Right ventricle myocardium inferior (tissue), 1 donor: Measurements from ENCODE around the gene DACH2. TPM values are rescaled to one million over a fixed set of nuclear protein-coding genes. Genes with fewer than 3 reads are reported as not detected.

ENCODE experiments used
- ATAC-seq: fragments of 200-7000 bp; cut with Tn5 transposase; one replicate; pipeline ENCODE4 v1.9.1; 2020; ENCODE audit warnings: mild to moderate bottlenecking, moderate library complexity
- DNase-seq: peaks from one replicate; pipeline ENCODE4 v3.0.0; 2021; ENCODE audit errors: missing footprints
- intact Hi-C: fragments of 100-400 bp; cut with DNase I; formaldehyde crosslinking; loops from one replicate; pipeline ENCODE4 v1.11.0; 2022
- total RNA-seq: library from RNA; stranded (reverse); fragmentation: NEBNext Ultra II Directional; extraction: Animal tissue kit (Norgen Biotek cat#: 25700); gene quantifications from one replicate; pipeline ENCODE4 v1.2.1, GENCODE V29; 2021
- donor health status: DM: no; HTN: yes; CAD: no; lungs with severe emphysema.

DACH2 gene
- total RNA-seq, 1 donor from 2014 or later: not detected

GRCh38 chrX:86237482-86237881 lies 89.2 kb downstream of the DACH2 start:
- intact Hi-C loops: no loop called here
- ATAC-seq (no peak), DNase-seq (no peak)

- intact Hi-C loops: no loop called here
- no peak for ATAC-seq
- no peak for DNase-seq
Measured at GRCh38 chrX:86241547-86241946, 93.3 kb downstream of the DACH2 start.

- intact Hi-C loops: no loop called here
- ATAC-seq: no peak
Measured at GRCh38 chrX:86263526-86263925, 115.3 kb downstream of the DACH2 start.

GRCh38 chrX:86295293-86295692 lies 147.0 kb downstream of the DACH2 start:
- intact Hi-C loops: no loop called here

More at GRCh38 chrX:86263526-86263925, 115.3 kb downstream of the DACH2 start:
- DNase-seq: no peak

GRCh38 chrX:86322913-86323312 lies 174.7 kb downstream of the DACH2 start:
- DNase-seq: no peak
- no peak for ATAC-seq
- intact Hi-C loops: no loop called here

More at GRCh38 chrX:86295293-86295692, 147.0 kb downstream of the DACH2 start:
- ATAC-seq (no peak), DNase-seq (no peak)

GRCh38 chrX:86329174-86329573 lies 180.9 kb downstream of the DACH2 start:
- intact Hi-C loops: no loop called here
- ATAC-seq (no peak), DNase-seq (no peak)

GRCh38 chrX:86348669-86349068 lies 200.4 kb downstream of the DACH2 start:
- no peak for DNase-seq
- intact Hi-C loops: no loop called here
- no peak for ATAC-seq

GRCh38 chrX:86349115-86349514 lies 200.9 kb downstream of the DACH2 start:
- intact Hi-C loops: no loop called here
- ATAC-seq: no peak
- no peak for DNase-seq

GRCh38 chrX:86369847-86370630 lies 221.8 kb downstream of the DACH2 start:
- intact Hi-C loops: no loop called here
- ATAC-seq: no peak
- DNase-seq: no peak

- no peak for ATAC-seq
- intact Hi-C loops: no loop called here
- no peak for DNase-seq
Measured at GRCh38 chrX:86370927-86371326, 222.7 kb downstream of the DACH2 start.

- ATAC-seq (no peak), DNase-seq (no peak)
- intact Hi-C loops: no loop called here
Measured at GRCh38 chrX:86379209-86379608, 231.0 kb downstream of the DACH2 start.

- ATAC-seq: no peak
- DNase-seq: no peak
- intact Hi-C loops: no loop called here
Measured at GRCh38 chrX:86383681-86384540, 235.7 kb downstream of the DACH2 start.

- DNase-seq (no peak), ATAC-seq (no peak)
- intact Hi-C loops: no loop called here
Measured at GRCh38 chrX:86407371-86407770, 259.1 kb downstream of the DACH2 start.

- intact Hi-C loops: no loop called here
- no peak for ATAC-seq
- no peak for DNase-seq
Measured at GRCh38 chrX:86421771-86422170, 273.5 kb downstream of the DACH2 start.

- no peak for ATAC-seq
- no peak for DNase-seq
- intact Hi-C loops: no loop called here
Measured at GRCh38 chrX:86436116-86436515, 287.9 kb downstream of the DACH2 start.

GRCh38 chrX:86455495-86455894 lies 307.2 kb downstream of the DACH2 start:
- intact Hi-C loops: no loop called here
- DNase-seq: no peak
- ATAC-seq: no peak

- DNase-seq: no peak
Measured at GRCh38 chrX:86460760-86461159, 312.5 kb downstream of the DACH2 start.

GRCh38 chrX:86504297-86504696 lies 356.0 kb downstream of the DACH2 start:
- DNase-seq: no peak
- no peak for ATAC-seq
- intact Hi-C loops: no loop called here

More at GRCh38 chrX:86460760-86461159, 312.5 kb downstream of the DACH2 start:
- intact Hi-C loops: no loop called here
- ATAC-seq: no peak

GRCh38 chrX:86507331-86507730 lies 359.1 kb downstream of the DACH2 start:
- no peak for ATAC-seq
- DNase-seq: no peak
- intact Hi-C loops: no loop called here

GRCh38 chrX:86579777-86580176 lies 431.5 kb downstream of the DACH2 start:
- DNase-seq: no peak
- no peak for ATAC-seq
- intact Hi-C loops: no loop called here
